Measurements from ENCODE around the gene EPO.

- TF ChIP-seq EZH2 (IDR thresholded peaks at IDR 0.05): no peak
- TF ChIP-seq ATF3 (IDR thresholded peaks at IDR 0.05): no peak
- no peak for TF ChIP-seq POLR2AphosphoS5 (IDR thresholded peaks at IDR 0.05; ENCODE audit: low read depth, low read length)
- no peak for TF ChIP-seq CTCF (IDR thresholded peaks at IDR 0.05 in 2 of 3, conservative IDR thresholded peaks at IDR 0.05 in 1 of 3; ENCODE audit: borderline replicate concordance in 1 of 3, insufficient read depth in 1 of 3, low read depth in 2 of 3, low read length in 2 of 3)
- TF ChIP-seq POLR2A (IDR thresholded peaks at IDR 0.05; ENCODE audit: borderline replicate concordance, extremely low read depth, insufficient read depth, insufficient read length): no peak
- TF ChIP-seq RAD21 (IDR thresholded peaks at IDR 0.05; ENCODE audit: low read depth): no peak
- no peak for TF ChIP-seq FOSL1 (IDR thresholded peaks at IDR 0.05; ENCODE audit: low read depth)
- TF ChIP-seq SP1 (IDR thresholded peaks at IDR 0.05; ENCODE audit: low read depth): no peak
These were observed 1.2 kb downstream of the EPO start for GRCh38 chr7:100721505-100721812.
